ENCODE results near the gene NRGN. TPM values are rescaled to one million over a fixed set of nuclear protein-coding genes. Genes with fewer than 3 reads are reported as not detected.

Gene NRGN
- total and polyA plus RNA-seq, 10 of the 15 experiments (the other 5 are each of a cell fraction or from before 2014, with no cell fraction given): 0.36 to 3.2 (median 1.1) TPM; not detected in 2

GRCh38 chr11:124761301-124762104 lies 21.8 kb downstream of the NRGN start:
- CTCF ChIA-PET: interaction anchor here (0.6 to 16.3 kb wide), 18 partner anchors 12 to 372 kb away, joined by 3 to 272 read pairs (median 4); partner anchors contain the start of genes MSANTD2, NRGN, SIAE and SPA17
- Histone ChIP-seq H3K79me2 (ENCODE audit: control insufficient read depth, insufficient read depth, low read length) (peaks cover 46% of the 10 kb centered on the region), H3K4me2 (ENCODE audit: control insufficient read depth, insufficient read depth) (peak overlapping the region; percentile 98), H3K9me3 (replicated peaks; ENCODE audit: control insufficient read depth, insufficient read depth, low read length) (no peaks in the 10 kb centered on the region), H3K4me1 (ENCODE audit: control insufficient read depth, insufficient read depth, low read length) (peaks cover 18% of the 10 kb centered on the region), H3K4me3 (peak overlapping the region; percentile 83), H3K9ac (ENCODE audit: control insufficient read depth, insufficient read depth, low read length) (peak overlapping the region; percentile 87), H3K27ac (ENCODE audit: control insufficient read depth, insufficient read depth) (peak overlapping the region; percentile 82), H3K36me3 (ENCODE audit: control insufficient read depth in 2 of 2, insufficient read depth in 2 of 2, low read length in 1 of 2) (no peaks in the 10 kb centered on the region; a peak in 1 of 4 replicates), H3K27me3 (replicated peaks in 1 of 2; ENCODE audit: control insufficient read depth in 2 of 2, insufficient read depth in 2 of 2, low read length in 1 of 2) (no peaks in the 10 kb centered on the region), H2AFZ (ENCODE audit: control insufficient read depth, low read depth, low read length) (peak overlapping the region; percentile 59), H4K20me1 (ENCODE audit: control insufficient read depth, insufficient read depth) (no peaks in the 10 kb centered on the region)
- POLR2A ChIA-PET: interaction anchor here (0.5 to 2.3 kb wide), 10 partner anchors 8 to 138 kb away, joined by 3 to 12 read pairs (median 4); partner anchors contain the start of gene SPA17
- intact Hi-C loops (cut with micrococcal nuclease; ENCODE audit: unreplicated experiment): loop anchor here (1.0 to 2.0 kb wide), 2 partner anchors 37 to 88 kb away; partner anchors contain the start of genes SIAE and SPA17
- peak; percentile 1; the same call in 2 of the 3 replicates for ATAC-seq
- BruUV-seq (replicated peaks): TSS peak; percentile 59
- in situ Hi-C loops (cut with MboI): loop anchor here (5.0 kb wide), 1 partner anchor 89 kb away; the partner anchor contains the start of genes SIAE and SPA17
- DNase-seq (ENCODE audit: low read depth, low spot score): no peak
- no peak for FAIRE-seq
- RAD21 ChIA-PET (ENCODE audit: unreplicated experiment): interaction anchor here (0.8 to 5.8 kb wide), 9 partner anchors 9 to 91 kb away, joined by 3 to 67 read pairs (median 5); partner anchors contain the start of genes SIAE and SPA17
- SMC1A ChIA-PET (ENCODE audit: uncharacterized antibody, unreplicated experiment): interaction anchor here (0.9 to 8.8 kb wide), 8 partner anchors 10 to 192 kb away, joined by 3 to 93 read pairs (median 8); partner anchors contain the start of genes CCDC15, SIAE, SPA17 and TBRG1
- 11% methylated on average over 25 of the region's 25 CpGs for WGBS (ENCODE audit: insufficient coverage, insufficient replicate concordance, low lambda C conversion rate, missing lambda C conversion rate)
- no peak for TF ChIP-seq SPI1 (IDR thresholded peaks at IDR 0.05; ENCODE audit: borderline replicate concordance, insufficient read depth, low read depth, low read length)
- no peak for TF ChIP-seq POLR2AphosphoS2 (IDR thresholded peaks at IDR 0.05; ENCODE audit: low read depth, low read length)
- TF ChIP-seq SUPT20H (IDR thresholded peaks at IDR 0.05; ENCODE audit: borderline replicate concordance, control insufficient read depth, low read depth, low read length): no peak
- TF ChIP-seq, protein P1, sequence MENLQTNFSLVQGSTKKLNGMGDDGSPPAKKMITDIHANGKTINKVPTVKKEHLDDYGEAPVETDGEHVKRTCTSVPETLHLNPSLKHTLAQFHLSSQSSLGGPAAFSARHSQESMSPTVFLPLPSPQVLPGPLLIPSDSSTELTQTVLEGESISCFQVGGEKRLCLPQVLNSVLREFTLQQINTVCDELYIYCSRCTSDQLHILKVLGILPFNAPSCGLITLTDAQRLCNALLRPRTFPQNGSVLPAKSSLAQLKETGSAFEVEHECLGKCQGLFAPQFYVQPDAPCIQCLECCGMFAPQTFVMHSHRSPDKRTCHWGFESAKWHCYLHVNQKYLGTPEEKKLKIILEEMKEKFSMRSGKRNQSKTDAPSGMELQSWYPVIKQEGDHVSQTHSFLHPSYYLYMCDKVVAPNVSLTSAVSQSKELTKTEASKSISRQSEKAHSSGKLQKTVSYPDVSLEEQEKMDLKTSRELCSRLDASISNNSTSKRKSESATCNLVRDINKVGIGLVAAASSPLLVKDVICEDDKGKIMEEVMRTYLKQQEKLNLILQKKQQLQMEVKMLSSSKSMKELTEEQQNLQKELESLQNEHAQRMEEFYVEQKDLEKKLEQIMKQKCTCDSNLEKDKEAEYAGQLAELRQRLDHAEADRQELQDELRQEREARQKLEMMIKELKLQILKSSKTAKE (IDR thresholded peaks at IDR 0.05; ENCODE audit: low read depth, poor library complexity, severe bottlenecking): no peak
- no peak for TF ChIP-seq TBL1XR1 (IDR thresholded peaks at IDR 0.05; ENCODE audit: low read depth, low read length)
- TF ChIP-seq CEBPB (IDR thresholded peaks at IDR 0.05; ENCODE audit: borderline replicate concordance in 1 of 2, low read depth in 2 of 2, low read length in 2 of 2): no peak
- TF ChIP-seq MXI1 (IDR thresholded peaks at IDR 0.05; ENCODE audit: low read depth, low read length): no peak
- TF ChIP-seq NBN (IDR thresholded peaks at IDR 0.05): peak; percentile 23; the same call in 1 of the 2 replicates
- TF ChIP-seq CBFB (IDR thresholded peaks at IDR 0.05; ENCODE audit: low read depth): 0 out of 2 replicates have a peak, but pooled peaks have one; percentile 10
- TF ChIP-seq CBX3 (IDR thresholded peaks at IDR 0.05; ENCODE audit: borderline replicate concordance, low read depth): no peak
- TF ChIP-seq DPF2 (IDR thresholded peaks at IDR 0.05): no peak
- no peak for TF ChIP-seq RAD21 (IDR thresholded peaks at IDR 0.05; ENCODE audit: insufficient read depth, low read depth, low read length)
- peak; percentile 64; the same call in 1 of the 2 replicates for TF ChIP-seq EED (IDR thresholded peaks at IDR 0.05; ENCODE audit: low read depth)
- TF ChIP-seq EGR1 (IDR thresholded peaks at IDR 0.05; ENCODE audit: borderline replicate concordance in 1 of 2, low read depth in 2 of 2, low read length in 2 of 2): peak in 1 of 2 experiments; percentile 87; a peak in 2 of 3 replicates
- TF ChIP-seq BCL11A (IDR thresholded peaks at IDR 0.05; ENCODE audit: low read depth, low read length): no peak
- TF ChIP-seq IKZF2 (IDR thresholded peaks at IDR 0.05): peak; percentile 37 to 53; a peak in 3 of 4 replicates
- no peak for TF ChIP-seq CHD1 (IDR thresholded peaks at IDR 0.05; ENCODE audit: low read depth, low read length)
- TF ChIP-seq ATF7 (IDR thresholded peaks at IDR 0.05; ENCODE audit: low read depth): peak; percentile 40; the same call in 1 of the 2 replicates
- TF ChIP-seq, protein P2, sequence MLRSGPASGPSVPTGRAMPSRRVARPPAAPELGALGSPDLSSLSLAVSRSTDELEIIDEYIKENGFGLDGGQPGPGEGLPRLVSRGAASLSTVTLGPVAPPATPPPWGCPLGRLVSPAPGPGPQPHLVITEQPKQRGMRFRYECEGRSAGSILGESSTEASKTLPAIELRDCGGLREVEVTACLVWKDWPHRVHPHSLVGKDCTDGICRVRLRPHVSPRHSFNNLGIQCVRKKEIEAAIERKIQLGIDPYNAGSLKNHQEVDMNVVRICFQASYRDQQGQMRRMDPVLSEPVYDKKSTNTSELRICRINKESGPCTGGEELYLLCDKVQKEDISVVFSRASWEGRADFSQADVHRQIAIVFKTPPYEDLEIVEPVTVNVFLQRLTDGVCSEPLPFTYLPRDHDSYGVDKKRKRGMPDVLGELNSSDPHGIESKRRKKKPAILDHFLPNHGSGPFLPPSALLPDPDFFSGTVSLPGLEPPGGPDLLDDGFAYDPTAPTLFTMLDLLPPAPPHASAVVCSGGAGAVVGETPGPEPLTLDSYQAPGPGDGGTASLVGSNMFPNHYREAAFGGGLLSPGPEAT (IDR thresholded peaks at IDR 0.05; ENCODE audit: low read depth): 0 out of 2 replicates have a peak, but pooled peaks have one; percentile 43
- no peak for TF ChIP-seq BRCA1 (IDR thresholded peaks at IDR 0.05; ENCODE audit: low read depth, low read length)

Measured in GM12878 (cell line).